CD4-positive, alpha-beta T cell treated with Interleukin-15 for 1 hour (primary cell): Measurements from ENCODE around the gene SSTR5.

Experiments
- DNase-seq: peaks from one replicate; pipeline ENCODE4 v3.0.0-alpha.2; 2020

SSTR5 gene

DNA sequence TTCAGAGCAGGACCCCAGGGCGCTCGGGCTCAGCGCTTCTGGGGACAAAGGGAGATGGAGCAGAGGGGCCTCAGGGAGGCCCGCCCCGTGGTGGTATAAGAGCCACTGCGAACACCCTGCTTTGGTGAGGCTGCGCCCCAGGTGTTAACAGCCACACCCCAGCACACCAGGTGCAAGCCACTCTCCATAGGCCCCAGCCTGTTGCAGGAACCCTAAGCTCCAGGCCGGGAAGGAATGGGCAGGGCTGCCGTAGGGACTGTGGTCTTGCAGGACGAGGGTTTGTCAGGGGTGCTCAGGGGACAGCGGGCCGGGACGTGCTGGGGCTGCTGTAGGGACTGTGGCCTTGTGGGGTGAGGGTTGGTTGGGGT is 17.0 kb upstream of the SSTR5 start:
- DNase-seq, result no peak

DNA sequence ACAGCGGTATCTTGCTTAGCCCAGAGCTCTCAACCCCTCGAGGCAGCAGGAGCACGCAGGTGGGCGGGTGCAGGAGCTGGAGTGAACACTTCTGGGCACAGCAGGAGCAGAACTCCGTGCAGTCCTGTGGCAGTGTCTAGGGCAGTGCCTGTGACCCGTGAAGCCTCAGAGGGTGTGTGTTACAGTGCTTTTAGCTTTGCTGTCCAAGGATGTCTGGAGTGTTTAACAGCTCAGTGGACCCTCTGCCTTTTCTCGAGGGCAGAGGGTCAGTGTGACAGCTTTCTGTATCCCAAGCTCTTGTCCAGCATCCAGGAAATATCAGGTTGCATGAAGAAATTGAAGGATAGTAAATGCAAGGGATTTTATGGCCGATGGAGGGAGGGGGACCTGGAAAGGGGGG is 16.4 kb upstream of the SSTR5 start:
- DNase-seq, result no peak

DNA sequence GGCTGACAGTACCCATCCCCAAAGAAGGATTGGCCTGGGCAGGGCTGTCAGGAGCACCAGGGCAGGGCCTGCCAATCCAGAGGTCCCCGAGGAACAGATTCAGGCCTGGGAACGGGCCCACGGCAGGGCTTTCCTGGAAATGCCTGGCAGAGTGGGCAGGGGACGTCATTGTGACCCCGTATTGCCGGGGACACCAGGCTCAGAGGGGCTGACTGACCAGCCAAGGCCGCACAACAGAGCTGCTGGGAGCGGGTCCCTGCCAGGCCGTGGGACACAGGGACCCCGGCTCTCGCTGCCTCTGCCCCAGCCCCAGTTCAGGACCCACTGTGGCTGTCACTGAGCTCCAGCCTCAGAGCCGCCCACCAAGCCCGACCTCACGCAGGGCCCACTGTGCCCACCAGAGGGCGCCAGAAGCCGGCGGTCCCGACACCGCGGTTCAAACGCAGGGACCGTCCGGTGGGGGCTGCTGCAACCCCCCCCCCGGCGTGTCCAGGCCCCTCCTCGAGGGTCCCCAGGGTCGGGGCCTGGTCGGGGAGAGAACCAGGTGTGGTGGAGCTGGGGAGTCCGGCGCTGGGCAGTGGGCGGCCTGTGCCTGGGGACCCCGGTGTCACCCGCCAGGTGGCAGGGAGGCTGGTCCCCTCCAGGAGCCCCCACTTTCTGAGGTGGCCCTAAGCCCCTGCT is 15.2 kb upstream of the SSTR5 start:
- DNase-seq, result no peak

GRCh38 chr16:1058216-1058615 is 14.3 kb upstream of the SSTR5 start:
- DNase-seq, result no peak

DNA sequence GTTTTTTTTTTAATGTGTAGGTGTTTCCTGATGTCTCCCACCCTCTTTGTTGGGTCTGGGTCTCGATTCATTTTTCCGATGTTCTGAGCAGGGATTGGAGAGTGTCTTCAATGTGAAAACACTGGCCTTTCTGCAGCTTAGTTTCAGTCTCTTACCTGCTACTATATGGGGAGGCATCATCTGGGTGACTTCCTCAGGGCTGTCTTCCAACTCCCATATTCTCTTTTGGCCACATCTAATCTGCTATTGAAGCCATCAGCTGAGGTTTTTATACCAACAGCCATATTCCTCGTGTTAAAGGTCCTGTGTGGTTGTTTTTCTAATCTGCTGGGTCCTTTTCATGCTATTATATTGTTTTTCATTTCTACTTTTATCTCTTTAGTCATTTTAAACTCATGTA is 13.2 kb upstream of the SSTR5 start:
- no peak for DNase-seq

DNA sequence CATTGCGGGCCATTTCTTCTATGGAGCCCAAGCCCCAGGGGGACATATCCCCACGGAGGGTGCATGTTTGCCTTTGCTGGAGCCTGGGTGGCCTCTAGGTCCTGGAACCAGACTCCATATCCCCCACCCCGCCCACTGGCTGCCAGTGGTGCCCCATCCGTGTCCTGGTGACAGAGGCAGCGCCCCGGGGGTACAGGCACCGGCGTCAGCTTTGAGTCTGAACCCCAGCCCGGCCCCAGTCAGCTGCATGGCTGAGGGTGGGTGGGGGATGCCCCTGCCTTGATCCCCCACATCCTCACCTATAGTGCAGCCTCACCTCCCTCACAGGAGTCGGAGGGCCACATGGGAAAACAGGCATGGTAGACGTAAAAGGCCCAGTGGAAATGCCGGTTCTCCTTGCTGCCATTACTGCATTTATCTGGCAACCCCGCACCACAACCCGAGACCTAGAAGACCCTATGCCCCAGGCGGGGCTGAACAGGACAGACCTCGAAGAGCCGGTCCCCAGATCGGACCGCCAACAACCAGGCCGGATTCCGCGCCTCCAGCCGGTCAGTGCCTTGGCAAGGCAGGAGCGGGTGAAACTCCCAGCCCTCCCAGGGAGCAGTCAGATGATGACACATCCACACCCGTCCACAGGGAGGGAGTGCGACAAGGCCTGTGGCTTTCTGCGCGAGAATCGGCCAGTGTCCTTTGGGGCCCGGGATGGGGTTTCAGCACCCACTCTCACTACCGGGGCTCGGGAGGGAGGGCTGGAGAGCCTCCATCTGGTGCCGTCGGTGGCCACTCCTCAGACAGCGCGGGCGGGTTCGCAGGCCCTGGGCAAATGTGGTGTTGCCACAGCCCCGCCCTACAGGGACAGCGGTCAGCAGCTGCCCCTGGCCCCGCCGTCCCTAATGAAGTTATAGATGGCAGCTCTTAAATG is 11.9 kb upstream of the SSTR5 start:
- DNase-seq, result no peak

- no peak for DNase-seq
These were observed 10.6 kb upstream of the SSTR5 start for GRCh38 chr16:1061769-1062505.

GRCh38 chr16:1062895-1063294 is 9.7 kb upstream of the SSTR5 start:
- no peak for DNase-seq

DNA sequence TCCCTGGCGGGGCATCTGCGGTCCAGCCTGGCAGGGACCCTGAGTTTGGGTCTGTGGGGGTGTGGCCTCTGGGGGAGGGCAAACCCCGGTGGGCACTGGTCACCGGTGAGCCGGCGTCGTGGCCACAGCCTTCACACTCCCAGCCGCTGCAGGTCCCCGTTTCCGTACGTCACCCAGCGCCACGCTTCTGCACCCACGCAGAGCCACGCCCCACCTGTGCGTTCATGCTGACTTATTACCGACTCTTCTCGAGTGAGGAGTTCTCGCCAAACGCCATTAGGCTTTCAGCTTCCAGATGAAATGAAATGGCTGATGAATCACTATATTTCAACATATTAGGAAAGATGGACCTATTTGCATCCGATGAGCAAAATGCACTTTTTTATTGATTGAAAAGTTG is 8.8 kb upstream of the SSTR5 start:
- no peak for DNase-seq

- DNase-seq, result no peak
These were observed 6.9 kb upstream of the SSTR5 start for GRCh38 chr16:1065469-1066128.

DNA sequence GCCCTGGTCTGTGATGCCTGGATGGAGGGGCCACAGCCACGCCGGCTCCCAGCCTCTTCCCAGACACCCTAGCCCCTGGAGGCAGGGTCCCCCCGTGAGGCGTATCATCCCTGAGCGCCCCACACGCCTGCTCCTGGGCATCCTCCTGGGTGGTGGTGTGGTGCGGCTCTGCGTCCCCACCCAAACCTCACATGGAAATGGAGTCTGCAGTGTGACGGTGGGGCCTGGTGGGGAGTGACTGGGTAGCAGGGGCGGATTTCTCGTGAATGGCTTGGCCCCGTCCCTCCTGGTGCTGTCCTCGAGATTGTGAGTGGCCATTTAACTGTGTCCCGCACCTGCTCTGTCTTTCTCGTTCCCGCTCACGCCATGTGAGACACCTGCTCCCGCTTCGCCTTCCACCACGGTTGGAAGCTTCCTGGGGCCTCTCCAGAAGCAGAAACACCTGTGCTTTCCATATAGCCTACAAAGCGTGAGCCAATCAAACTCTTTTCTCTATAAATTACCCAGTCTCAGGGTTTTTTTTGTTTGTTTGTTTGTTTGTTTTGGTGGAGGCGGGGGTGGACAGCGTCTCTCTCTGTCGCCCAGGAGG is 5.9 kb upstream of the SSTR5 start:
- no peak for DNase-seq

DNA sequence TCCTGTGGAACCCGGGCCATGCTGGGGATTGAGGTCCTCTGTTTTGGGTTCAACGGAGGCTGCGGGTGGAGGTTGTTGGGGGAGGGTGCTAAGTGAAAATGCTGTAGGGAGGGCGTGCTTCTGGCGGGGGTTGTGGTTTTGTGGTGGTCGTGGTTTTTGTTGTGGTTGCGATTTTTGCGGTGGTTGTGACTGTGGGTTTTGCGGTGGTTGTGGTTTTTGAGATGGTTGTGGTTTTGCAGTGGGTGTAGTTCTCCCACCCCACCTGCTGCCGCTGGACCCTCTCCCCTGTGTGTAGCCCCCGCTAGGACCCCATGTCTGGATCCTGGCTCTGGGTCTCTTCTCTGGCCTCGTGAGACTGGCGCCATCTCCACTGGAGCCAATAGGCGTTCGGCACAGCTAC is 4.9 kb upstream of the SSTR5 start:
- no peak for DNase-seq

GRCh38 chr16:1068451-1068850 is 4.1 kb upstream of the SSTR5 start:
- no peak for DNase-seq

DNA sequence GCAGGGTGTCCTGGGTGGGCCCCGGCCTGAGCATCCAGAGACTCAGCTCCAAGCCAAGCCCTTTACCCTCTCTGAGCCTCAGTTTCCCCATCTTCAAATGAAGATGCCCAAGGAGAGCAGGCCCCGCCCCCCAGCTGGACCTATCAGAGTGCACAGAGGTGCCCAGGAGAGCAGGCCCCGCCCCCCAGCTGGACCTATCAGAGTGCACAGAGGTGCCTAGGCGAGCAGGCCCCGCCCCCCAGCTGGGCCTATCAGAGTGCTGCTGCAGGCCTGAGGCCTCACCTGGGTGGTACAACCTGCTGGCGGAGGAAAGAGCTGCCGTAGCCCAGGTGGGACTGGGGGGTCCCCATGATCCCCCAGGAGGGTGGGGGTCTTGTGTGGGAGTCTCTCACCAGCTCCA is 3.4 kb upstream of the SSTR5 start:
- DNase-seq, result no peak

- no peak for DNase-seq
These were observed 2.3 kb upstream of the SSTR5 start for GRCh38 chr16:1070084-1070863.

- DNase-seq, result no peak
These were observed 1.6 kb upstream of the SSTR5 start for GRCh38 chr16:1070864-1071408.

DNA sequence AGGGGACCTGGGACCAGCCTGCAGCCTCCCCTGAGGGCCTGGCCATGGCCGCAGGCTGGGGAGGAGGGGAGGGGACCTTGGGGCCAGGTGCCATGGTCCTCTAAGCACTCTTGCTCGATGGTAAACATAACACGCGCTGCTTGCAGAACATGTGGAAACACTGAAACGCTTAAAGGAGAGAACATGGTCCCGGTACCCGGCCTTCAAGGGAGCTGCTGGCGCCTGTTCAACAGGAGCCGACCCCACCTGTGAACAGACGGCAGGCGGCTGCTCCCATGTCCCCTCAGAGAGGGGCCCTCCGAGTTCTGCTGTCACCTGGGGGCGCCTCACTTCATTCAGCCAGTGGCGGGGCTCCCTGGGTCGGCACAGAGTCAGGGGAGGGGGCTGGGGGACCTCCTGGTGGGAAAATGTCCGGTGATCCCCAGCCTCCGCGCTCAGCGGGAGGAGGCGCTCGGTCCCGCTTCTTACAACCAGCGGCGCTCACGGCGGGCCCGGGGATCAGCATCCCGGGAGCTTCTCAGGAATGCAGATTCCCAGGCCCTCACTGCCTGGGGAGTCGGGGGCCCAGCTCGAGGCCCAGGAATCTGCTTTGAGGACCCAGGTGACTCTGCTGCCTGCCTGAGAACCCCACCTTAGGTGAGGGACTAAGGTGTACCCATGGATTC is 854 bp upstream of the SSTR5 start:
- DNase-seq, result no peak

- DNase-seq, result no peak
These were observed 663 bp downstream of the SSTR5 start for GRCh38 chr16:1073262-1073558.

GRCh38 chr16:1073566-1074378 is 1.2 kb downstream of the SSTR5 start:
- no peak for DNase-seq

DNA sequence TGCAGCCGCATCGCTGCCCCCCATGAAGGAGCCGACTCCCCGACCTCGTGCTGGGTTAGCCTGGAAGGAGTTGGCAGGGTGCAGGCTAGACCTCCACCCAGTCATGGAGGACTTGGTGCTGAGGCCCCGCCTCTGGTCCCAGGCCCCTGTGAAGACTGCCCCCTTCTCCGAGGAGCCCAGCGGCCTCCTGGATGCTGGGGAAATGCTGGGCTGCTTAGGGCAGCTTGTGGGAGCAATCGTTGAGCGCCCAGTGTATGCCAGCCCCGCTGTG is 1.8 kb downstream of the SSTR5 start:
- no peak for DNase-seq

DNA sequence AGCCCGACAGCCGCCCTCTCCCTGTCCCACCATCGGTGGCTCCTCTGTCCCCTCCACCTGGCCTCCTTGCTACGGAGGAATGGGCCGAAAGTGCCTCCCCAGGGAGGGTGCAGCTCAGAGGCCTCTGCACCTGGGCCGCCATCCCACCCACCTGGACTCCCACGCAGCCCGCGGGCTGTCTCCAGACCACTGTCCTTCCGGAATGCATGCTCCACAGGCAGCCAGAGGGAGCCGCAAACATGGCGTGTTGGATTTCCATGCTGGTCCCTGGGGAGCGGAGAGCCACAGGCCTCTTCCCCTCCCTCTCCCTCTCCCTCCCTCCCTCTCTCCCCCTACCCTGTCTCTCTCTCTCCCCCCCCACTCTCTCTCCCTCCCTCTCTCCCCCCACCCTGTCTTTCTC is 3.0 kb downstream of the SSTR5 start:
- no peak for DNase-seq
